Measurements from ENCODE around the gene ZNF488.

- TF ChIP-seq REST (IDR thresholded peaks at IDR 0.05; ENCODE audit: insufficient replicate concordance, low read depth) (no peak), CTCF (IDR thresholded peaks at IDR 0.05; ENCODE audit: insufficient read depth, low read length) (no peak), POLR2AphosphoS5 (IDR thresholded peaks at IDR 0.05; ENCODE audit: low read depth) (no peak)
Measured at GRCh38 chr10:47397256-47397655, 13.2 kb upstream of the ZNF488 start.
